Measurements from ENCODE around the gene IQCE.

DNA sequence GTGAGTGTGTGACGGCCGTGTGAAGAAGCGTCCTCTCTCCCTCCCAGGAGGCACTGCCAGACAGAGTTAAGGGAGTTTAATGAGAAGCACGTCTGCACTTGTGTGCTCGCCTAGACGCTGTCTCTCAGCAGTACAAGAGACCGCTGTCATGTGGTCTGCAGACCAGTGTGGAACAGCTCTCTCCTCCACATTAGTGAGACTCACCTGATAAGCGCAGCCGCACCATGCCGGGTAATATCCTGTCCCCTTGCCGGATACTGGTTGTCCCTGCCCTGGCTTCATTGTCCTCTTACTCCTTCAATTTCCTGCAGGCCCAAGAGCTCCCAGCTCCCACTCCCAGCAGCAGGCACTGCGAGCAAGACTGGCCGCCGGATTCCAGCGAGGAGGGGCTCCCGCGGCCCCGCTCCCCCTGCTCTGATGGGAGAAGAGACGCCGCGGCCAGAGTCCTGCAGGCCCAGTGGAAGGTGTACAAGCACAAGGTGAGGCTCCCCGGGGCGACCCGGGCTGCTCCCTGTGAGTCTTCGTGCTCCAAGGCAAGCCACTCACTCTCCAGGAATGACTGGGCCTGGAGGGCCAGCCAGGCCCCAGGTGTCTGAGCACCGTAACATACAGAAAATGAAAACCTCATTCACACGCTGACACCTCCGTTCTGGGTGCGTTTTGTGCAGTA lies 39.5 kb downstream of the IQCE start:
- TF ChIP-seq EZH2 (IDR thresholded peaks at IDR 0.05; ENCODE audit: borderline replicate concordance): no peak
- TF ChIP-seq, protein P1, sequence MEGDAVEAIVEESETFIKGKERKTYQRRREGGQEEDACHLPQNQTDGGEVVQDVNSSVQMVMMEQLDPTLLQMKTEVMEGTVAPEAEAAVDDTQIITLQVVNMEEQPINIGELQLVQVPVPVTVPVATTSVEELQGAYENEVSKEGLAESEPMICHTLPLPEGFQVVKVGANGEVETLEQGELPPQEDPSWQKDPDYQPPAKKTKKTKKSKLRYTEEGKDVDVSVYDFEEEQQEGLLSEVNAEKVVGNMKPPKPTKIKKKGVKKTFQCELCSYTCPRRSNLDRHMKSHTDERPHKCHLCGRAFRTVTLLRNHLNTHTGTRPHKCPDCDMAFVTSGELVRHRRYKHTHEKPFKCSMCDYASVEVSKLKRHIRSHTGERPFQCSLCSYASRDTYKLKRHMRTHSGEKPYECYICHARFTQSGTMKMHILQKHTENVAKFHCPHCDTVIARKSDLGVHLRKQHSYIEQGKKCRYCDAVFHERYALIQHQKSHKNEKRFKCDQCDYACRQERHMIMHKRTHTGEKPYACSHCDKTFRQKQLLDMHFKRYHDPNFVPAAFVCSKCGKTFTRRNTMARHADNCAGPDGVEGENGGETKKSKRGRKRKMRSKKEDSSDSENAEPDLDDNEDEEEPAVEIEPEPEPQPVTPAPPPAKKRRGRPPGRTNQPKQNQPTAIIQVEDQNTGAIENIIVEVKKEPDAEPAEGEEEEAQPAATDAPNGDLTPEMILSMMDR (IDR thresholded peaks at IDR 0.05; ENCODE audit: poor library complexity): no peak
- TF ChIP-seq EZH2phosphoT487 (IDR thresholded peaks at IDR 0.05; ENCODE audit: low read depth, severe bottlenecking, unreplicated experiment): no peak
